H1 (cell line): Measurements from ENCODE around the gene NEURL1B. TPM values are rescaled to one million over a fixed set of nuclear protein-coding genes. Genes with fewer than 3 reads are reported as not detected.

Experiments
- FOSL1 ChIP-seq: IDR thresholded peaks from 2 replicates; pipeline ENCODE4 v1.6.1; 2011; ENCODE audit warnings: mild to moderate bottlenecking, low read depth, low read length, moderate library complexity; ENCODE audit not compliant: insufficient read depth
- SIN3A ChIP-seq, 2 experiments: IDR thresholded peaks in 1 of 2; conservative IDR thresholded peaks in 1 of 2; 2 replicates each; pipeline ENCODE4 v1.6.1; 2011 to 2012; ENCODE audit warnings: low read length in 2 of 2, improper control_type of control experiment in 1 of 2, low read depth in 1 of 2, mild to moderate bottlenecking in 1 of 2
- polyA plus RNA-seq, 7 experiments: library from polyadenylated mRNA; depleted of rRNA in 3 of 7; stranded (reverse) in 5 of 7; unstranded in 2 of 7; fragments of >200 nt in 5 of 7; fragments of 200-250 nt in 2 of 7; gene quantifications; 1 replicate in 5 of 7; 2 replicates in 1 of 7; 4 replicates in 1 of 7; pipeline versions ENCODE4 v1.2.1 to v1.2.3, GENCODE V29; 2011 to 2013; ENCODE audit warnings: missing spikeins in 2 of 7, mixed read lengths in 2 of 7
- total RNA-seq: library from RNA; stranded (reverse); fragmentation: NEBNext Ultra II Directional; extraction: Animal tissue kit (Norgen Biotek cat#: 25700); gene quantifications from 2 replicates; pipeline ENCODE4 v1.2.1, GENCODE V29; 2021
- TF ChIP-seq, protein P1 (sequence below): fragments of 300-600 bp; sonication (generic); IDR thresholded peaks from 2 replicates; pipeline ENCODE4 v1.7.1; 2012; ENCODE audit warnings: low read length, moderate library complexity, mild to moderate bottlenecking, inconsistent platforms; ENCODE audit not compliant: insufficient replicate concordance

The NEURL1B gene
- total and polyA plus RNA-seq, 2 of the 8 experiments (the other 6 are each of a cell fraction or from before 2014, with no cell fraction given): 3.3 to 6.1 TPM

DNA sequence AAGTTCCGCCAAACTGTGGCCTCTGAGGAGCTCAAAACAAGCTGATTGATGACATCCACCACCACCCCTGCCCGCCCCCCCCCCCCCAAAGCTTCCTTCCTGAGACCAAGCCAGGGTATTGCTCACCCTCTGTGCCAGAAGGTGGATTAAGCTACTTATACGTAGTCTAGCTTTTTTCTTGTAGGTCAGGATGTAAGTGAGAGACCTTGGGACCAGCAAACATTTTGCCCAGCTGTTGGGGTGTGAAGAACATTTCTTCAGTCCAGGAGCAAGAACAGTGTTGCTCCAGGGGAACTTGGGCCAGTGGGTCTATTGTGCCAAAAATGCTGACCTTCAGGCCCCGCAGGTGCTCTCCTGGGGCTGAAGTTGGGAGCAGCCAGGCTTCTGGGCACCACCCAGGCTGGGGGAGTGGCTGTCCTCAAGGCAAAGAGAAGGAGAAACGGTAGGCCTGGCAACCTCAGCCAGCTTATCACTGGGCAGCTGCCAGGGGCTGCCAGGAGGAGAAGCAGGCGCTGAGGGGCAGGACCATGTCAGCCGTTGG, 18.0 kb downstream of the NEURL1B start (continued):
- TF ChIP-seq, protein P1, sequence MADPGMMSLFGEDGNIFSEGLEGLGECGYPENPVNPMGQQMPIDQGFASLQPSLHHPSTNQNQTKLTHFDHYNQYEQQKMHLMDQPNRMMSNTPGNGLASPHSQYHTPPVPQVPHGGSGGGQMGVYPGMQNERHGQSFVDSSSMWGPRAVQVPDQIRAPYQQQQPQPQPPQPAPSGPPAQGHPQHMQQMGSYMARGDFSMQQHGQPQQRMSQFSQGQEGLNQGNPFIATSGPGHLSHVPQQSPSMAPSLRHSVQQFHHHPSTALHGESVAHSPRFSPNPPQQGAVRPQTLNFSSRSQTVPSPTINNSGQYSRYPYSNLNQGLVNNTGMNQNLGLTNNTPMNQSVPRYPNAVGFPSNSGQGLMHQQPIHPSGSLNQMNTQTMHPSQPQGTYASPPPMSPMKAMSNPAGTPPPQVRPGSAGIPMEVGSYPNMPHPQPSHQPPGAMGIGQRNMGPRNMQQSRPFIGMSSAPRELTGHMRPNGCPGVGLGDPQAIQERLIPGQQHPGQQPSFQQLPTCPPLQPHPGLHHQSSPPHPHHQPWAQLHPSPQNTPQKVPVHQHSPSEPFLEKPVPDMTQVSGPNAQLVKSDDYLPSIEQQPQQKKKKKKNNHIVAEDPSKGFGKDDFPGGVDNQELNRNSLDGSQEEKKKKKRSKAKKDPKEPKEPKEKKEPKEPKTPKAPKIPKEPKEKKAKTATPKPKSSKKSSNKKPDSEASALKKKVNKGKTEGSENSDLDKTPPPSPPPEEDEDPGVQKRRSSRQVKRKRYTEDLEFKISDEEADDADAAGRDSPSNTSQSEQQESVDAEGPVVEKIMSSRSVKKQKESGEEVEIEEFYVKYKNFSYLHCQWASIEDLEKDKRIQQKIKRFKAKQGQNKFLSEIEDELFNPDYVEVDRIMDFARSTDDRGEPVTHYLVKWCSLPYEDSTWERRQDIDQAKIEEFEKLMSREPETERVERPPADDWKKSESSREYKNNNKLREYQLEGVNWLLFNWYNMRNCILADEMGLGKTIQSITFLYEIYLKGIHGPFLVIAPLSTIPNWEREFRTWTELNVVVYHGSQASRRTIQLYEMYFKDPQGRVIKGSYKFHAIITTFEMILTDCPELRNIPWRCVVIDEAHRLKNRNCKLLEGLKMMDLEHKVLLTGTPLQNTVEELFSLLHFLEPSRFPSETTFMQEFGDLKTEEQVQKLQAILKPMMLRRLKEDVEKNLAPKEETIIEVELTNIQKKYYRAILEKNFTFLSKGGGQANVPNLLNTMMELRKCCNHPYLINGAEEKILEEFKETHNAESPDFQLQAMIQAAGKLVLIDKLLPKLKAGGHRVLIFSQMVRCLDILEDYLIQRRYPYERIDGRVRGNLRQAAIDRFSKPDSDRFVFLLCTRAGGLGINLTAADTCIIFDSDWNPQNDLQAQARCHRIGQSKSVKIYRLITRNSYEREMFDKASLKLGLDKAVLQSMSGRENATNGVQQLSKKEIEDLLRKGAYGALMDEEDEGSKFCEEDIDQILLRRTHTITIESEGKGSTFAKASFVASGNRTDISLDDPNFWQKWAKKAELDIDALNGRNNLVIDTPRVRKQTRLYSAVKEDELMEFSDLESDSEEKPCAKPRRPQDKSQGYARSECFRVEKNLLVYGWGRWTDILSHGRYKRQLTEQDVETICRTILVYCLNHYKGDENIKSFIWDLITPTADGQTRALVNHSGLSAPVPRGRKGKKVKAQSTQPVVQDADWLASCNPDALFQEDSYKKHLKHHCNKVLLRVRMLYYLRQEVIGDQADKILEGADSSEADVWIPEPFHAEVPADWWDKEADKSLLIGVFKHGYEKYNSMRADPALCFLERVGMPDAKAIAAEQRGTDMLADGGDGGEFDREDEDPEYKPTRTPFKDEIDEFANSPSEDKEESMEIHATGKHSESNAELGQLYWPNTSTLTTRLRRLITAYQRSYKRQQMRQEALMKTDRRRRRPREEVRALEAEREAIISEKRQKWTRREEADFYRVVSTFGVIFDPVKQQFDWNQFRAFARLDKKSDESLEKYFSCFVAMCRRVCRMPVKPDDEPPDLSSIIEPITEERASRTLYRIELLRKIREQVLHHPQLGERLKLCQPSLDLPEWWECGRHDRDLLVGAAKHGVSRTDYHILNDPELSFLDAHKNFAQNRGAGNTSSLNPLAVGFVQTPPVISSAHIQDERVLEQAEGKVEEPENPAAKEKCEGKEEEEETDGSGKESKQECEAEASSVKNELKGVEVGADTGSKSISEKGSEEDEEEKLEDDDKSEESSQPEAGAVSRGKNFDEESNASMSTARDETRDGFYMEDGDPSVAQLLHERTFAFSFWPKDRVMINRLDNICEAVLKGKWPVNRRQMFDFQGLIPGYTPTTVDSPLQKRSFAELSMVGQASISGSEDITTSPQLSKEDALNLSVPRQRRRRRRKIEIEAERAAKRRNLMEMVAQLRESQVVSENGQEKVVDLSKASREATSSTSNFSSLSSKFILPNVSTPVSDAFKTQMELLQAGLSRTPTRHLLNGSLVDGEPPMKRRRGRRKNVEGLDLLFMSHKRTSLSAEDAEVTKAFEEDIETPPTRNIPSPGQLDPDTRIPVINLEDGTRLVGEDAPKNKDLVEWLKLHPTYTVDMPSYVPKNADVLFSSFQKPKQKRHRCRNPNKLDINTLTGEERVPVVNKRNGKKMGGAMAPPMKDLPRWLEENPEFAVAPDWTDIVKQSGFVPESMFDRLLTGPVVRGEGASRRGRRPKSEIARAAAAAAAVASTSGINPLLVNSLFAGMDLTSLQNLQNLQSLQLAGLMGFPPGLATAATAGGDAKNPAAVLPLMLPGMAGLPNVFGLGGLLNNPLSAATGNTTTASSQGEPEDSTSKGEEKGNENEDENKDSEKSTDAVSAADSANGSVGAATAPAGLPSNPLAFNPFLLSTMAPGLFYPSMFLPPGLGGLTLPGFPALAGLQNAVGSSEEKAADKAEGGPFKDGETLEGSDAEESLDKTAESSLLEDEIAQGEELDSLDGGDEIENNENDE: no peak
- TF ChIP-seq FOSL1 (no peak), SIN3A (conservative IDR thresholded peaks at IDR 0.05 in 1 of 2, IDR thresholded peaks at IDR 0.05 in 1 of 2; ENCODE audit: low read depth in 1 of 2, low read length in 2 of 2) (no peak)
